ENCODE measurements around the gene NDST4. TPM values are rescaled to one million over a fixed set of nuclear protein-coding genes. Genes with fewer than 3 reads are reported as not detected.

Gene NDST4
- total RNA-seq, 1 experiment from 2014 or later, result not detected

DNA sequence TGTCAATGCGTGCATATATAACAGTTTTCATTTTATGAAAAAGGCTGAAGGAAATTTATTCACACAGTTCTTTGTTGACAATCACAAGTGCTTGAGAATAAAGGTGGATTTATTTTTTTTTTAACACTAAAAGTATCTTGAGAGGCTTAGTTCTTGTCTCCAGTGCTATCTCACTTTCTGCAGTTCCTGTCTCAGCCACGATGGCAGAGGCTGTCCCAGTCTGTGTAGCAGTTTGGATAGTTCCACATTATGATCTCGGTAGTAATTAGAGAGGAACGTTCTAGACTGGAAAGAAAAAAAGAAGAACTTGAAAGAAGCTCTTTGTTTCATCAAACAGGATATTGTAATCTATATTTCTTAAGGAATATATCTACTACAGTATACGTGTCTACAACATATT is 285.8 kb downstream of the NDST4 start:
- Histone ChIP-seq H4K20me1 (ENCODE audit: control insufficient read depth, insufficient read depth, insufficient read length) (no peaks in the 10 kb centered on the region), H3T11ph (ENCODE audit: low read length) (no peak overlapping the region), H2BK5ac (ENCODE audit: insufficient read length, low read length) (no peak overlapping the region), H2AK5ac (ENCODE audit: insufficient read length, low read length) (no peak overlapping the region), H3K79me2 (ENCODE audit: insufficient read depth, low read length) (no peaks in the 10 kb centered on the region), H2BK12ac (ENCODE audit: insufficient read length, low read depth, low read length) (no peak overlapping the region), H2BK15ac (ENCODE audit: low read depth, low read length) (no peak overlapping the region), H3K4ac (ENCODE audit: low read depth, low read length) (no peak overlapping the region), H3K23me2 (ENCODE audit: insufficient read length, low read depth, low read length, poor library complexity, severe bottlenecking) (no peaks in the 10 kb centered on the region), H3K4me2 (ENCODE audit: insufficient read depth, insufficient read length, low read length) (no peak overlapping the region), H3K56ac (ENCODE audit: insufficient read length, low read depth, low read length) (no peak overlapping the region), H2BK120ac (ENCODE audit: low read depth, low read length, poor library complexity, severe bottlenecking) (no peak overlapping the region), H3K4me1 (ENCODE audit: insufficient read depth, low read length) (no peaks in the 10 kb centered on the region), H4K8ac (replicated peaks; ENCODE audit: insufficient read length, low read depth, low read length) (no peak overlapping the region), H3K14ac (ENCODE audit: insufficient read depth, low read length) (no peak overlapping the region), H3K27me3 (ENCODE audit: insufficient read depth, low read length) (no peaks in the 10 kb centered on the region), H3K23ac (ENCODE audit: insufficient read length, low read depth, low read length) (no peak overlapping the region), H3K9ac (ENCODE audit: extremely low read depth, insufficient read length, low read length) (no peak overlapping the region), H3K18ac (ENCODE audit: insufficient read length, low read depth, low read length) (no peak overlapping the region), H2BK20ac (ENCODE audit: low read depth, low read length, poor library complexity, severe bottlenecking) (no peak overlapping the region), H4K5ac (ENCODE audit: insufficient read length, low read depth, low read length) (no peak overlapping the region), H3K27ac (ENCODE audit: insufficient read length, low read depth, low read length) (no peak overlapping the region), H4K91ac (ENCODE audit: insufficient read length, low read depth, low read length) (no peak overlapping the region), H3K79me1 (ENCODE audit: insufficient read depth, low read depth, low read length, poor library complexity, severe bottlenecking) (no peaks in the 10 kb centered on the region), H3K9me3 (ENCODE audit: control insufficient read depth, low read depth, low read length) (no peaks in the 10 kb centered on the region), H2AFZ (ENCODE audit: low read length) (no peak overlapping the region)
- Mint-ChIP-seq H3K4me3 (no peak overlapping the region), H3K4me1 (no peaks in the 10 kb centered on the region), H3K9me3 (no peaks in the 10 kb centered on the region), H3K36me3 (ENCODE audit: insufficient read depth in 1 of 3, low read depth in 3 of 3) (no peaks in the 10 kb centered on the region), H3K27me3 (ENCODE audit: low read depth) (no peaks in the 10 kb centered on the region), H3K27ac (no peak overlapping the region)
- no peak for TF ChIP-seq CTCF (conservative IDR thresholded peaks at IDR 0.05)
- DNase-seq, result no peak
- no CpG with 5 or more reads among the region's 5 CpGs for WGBS (ENCODE audit: extremely low coverage, insufficient read length, low lambda C conversion rate)

Data from H9 (cell line).